HEK293T (cell line): Measurements from ENCODE around the gene SPPL2C.

Experiments used
- CTCF ChIA-PET: fragments of 350-600 bp; formaldehyde crosslinking; extraction: SDS; loops from one replicate; lab custom pipeline; 2021; ENCODE audit warnings: antibody characterized with exemption, inconsistent platforms; lab: Yijun Ruan, JAX
- POLR2A ChIA-PET: fragments of 350-600 bp; formaldehyde crosslinking; extraction: SDS; loops from one replicate; lab custom pipeline; 2020; ENCODE audit warnings: antibody characterized with exemption, inconsistent platforms; lab: Yijun Ruan, JAX
- DNase-seq: peaks from one replicate; pipeline ENCODE4 v3.0.0; 2012; ENCODE audit warnings: mixed read lengths; ENCODE audit errors: extremely low spot score
- ARNT ChIP-seq: fragments of 450-650 bp; IDR thresholded peaks from 2 replicates; pipeline ENCODE4 v1.6.1; 2017; ENCODE audit warnings: mild to moderate bottlenecking
- BHLHE40 ChIP-seq: fragments of 450-650 bp; IDR thresholded peaks from 2 replicates; pipeline ENCODE4 v1.6.1; 2016; ENCODE audit warnings: mild to moderate bottlenecking, moderate library complexity, borderline replicate concordance
- CTBP1 ChIP-seq: fragments of 450-650 bp; IDR thresholded peaks from 2 replicates; pipeline ENCODE4 v1.6.1; 2016; ENCODE audit warnings: borderline replicate concordance
- ELF4 ChIP-seq: fragments of 450-650 bp; IDR thresholded peaks from 2 replicates; pipeline ENCODE4 v1.6.1; 2017; ENCODE audit warnings: antibody characterized with exemption
- FOXA1 ChIP-seq: fragments of 450-650 bp; IDR thresholded peaks from 2 replicates; pipeline ENCODE4 v1.6.1; 2016; ENCODE audit warnings: mild to moderate bottlenecking
- FOXK2 ChIP-seq: fragments of 450-650 bp; IDR thresholded peaks from 2 replicates; pipeline ENCODE4 v1.6.1; 2016; ENCODE audit warnings: mild to moderate bottlenecking
- FOXM1 ChIP-seq: fragments of 450-650 bp; IDR thresholded peaks from 2 replicates; pipeline ENCODE4 v1.6.1; 2017; ENCODE audit warnings: mild to moderate bottlenecking, borderline replicate concordance
- HDGF ChIP-seq: fragments of 450-650 bp; IDR thresholded peaks from 2 replicates; pipeline ENCODE4 v1.6.1; 2017; ENCODE audit warnings: antibody characterized with exemption, borderline replicate concordance
- L3MBTL2 ChIP-seq: fragments of 450-650 bp; conservative IDR thresholded peaks from 2 replicates; pipeline ENCODE4 v1.6.1; 2016; ENCODE audit warnings: mild to moderate bottlenecking
- LEF1 ChIP-seq: fragments of 450-650 bp; IDR thresholded peaks from 2 replicates; pipeline ENCODE4 v1.6.1; 2017; ENCODE audit warnings: mild to moderate bottlenecking, borderline replicate concordance
- NFRKB ChIP-seq: fragments of 450-650 bp; IDR thresholded peaks from 2 replicates; pipeline ENCODE4 v1.6.1; 2016; ENCODE audit warnings: mild to moderate bottlenecking, moderate library complexity
- SP1 ChIP-seq: fragments of 450-650 bp; IDR thresholded peaks from 2 replicates; pipeline ENCODE4 v1.6.1; 2017
- SUZ12 ChIP-seq: fragments of 450-650 bp; IDR thresholded peaks from 2 replicates; pipeline ENCODE4 v1.6.1; 2016; ENCODE audit warnings: mild to moderate bottlenecking
- TARDBP ChIP-seq: fragments of 450-650 bp; IDR thresholded peaks from 2 replicates; pipeline ENCODE4 v1.6.1; 2016
- ZNF384 ChIP-seq: fragments of 450-650 bp; IDR thresholded peaks from 2 replicates; pipeline ENCODE4 v1.6.1; 2016
- TF ChIP-seq, protein P1 (sequence below): fragments of 450-650 bp; IDR thresholded peaks from 2 replicates; pipeline ENCODE4 v1.6.1; 2016

The SPPL2C gene

DNA sequence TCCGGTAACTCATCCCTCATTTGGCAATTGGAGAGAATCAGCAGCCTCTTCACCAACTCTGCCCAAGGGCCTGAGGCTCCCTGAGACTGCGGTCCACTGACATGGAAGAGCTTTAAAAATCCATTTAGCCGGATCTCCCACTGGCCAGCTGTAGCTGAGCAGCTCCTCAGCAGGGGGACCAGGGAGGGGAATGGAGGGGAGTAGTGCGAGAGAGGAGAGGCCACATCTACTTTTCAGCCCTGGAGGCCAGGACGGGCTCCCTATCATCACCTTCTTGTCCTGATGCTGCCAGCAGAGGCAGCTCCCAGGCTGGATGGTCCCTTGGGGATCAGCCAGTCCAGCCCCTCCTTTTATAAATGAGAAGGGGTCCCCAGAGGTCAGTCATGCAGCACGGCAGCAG, 25.0 kb upstream of the SPPL2C start:
- ChIA-PET CTCF (interaction anchor here (1.4 kb wide), 1 partner anchor 37 kb away, joined by 6 read pairs; no protein-coding TSS in a partner anchor), POLR2A (interaction anchor here (1.0 kb wide), 1 partner anchor 22 kb away, joined by 3 read pairs; no protein-coding TSS in a partner anchor)
- no peak for TF ChIP-seq FOXK2
- TF ChIP-seq, protein P1, sequence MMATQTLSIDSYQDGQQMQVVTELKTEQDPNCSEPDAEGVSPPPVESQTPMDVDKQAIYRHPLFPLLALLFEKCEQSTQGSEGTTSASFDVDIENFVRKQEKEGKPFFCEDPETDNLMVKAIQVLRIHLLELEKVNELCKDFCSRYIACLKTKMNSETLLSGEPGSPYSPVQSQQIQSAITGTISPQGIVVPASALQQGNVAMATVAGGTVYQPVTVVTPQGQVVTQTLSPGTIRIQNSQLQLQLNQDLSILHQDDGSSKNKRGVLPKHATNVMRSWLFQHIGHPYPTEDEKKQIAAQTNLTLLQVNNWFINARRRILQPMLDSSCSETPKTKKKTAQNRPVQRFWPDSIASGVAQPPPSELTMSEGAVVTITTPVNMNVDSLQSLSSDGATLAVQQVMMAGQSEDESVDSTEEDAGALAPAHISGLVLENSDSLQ, result no peak
- TF ChIP-seq FOXM1, result no peak
- TF ChIP-seq NFRKB, result no peak
- TF ChIP-seq ELF4, result no peak
- no peak for TF ChIP-seq SUZ12
- TF ChIP-seq BHLHE40, result no peak
- no peak for TF ChIP-seq ZNF384
- no peak for TF ChIP-seq TARDBP
- no peak for TF ChIP-seq SP1
- TF ChIP-seq ARNT, result no peak
- no peak for TF ChIP-seq FOXA1
- no peak for DNase-seq

DNA sequence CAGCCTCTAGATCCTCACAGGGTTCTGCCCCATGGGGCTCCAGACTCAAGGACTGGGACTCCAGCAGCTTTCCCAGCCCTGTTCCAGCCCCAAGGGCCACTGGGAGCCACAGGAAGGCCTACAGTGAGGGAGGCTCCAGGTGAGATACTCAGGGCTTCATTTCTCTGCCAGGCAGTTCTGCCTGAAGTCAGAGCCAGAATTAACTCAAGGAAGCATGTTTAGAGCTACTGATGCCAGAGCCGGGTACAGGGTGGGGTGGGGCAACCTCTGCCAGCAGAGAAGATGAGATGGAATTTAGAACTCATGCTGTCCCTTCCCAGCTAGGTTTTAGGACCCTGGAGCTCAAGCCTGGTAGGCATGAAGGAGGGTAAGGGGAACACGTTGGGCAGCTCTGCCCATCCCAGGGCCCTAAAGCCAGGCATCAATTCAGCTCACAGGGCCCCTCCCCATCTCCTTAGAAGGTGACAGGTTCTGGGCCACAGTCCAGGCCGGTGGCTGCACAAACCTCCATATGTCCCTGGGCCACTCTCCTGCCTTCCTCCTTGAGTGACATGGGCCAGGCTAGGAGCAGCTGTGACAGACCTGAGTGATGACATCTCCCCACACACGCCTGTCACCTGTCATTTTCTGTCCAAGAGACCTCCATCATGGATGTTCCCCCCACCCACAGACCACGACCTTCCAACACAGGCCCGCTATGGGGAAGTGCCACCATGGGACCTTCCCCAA, 24.5 kb upstream of the SPPL2C start:
- TF ChIP-seq FOXM1 (no peak), HDGF (no peak), TARDBP (no peak), NFRKB (no peak), L3MBTL2 (no peak), LEF1 (no peak), BHLHE40 (no peak), ARNT (no peak), SP1 (no peak), SUZ12 (no peak)
- TF ChIP-seq, protein P1, result no peak
- ChIA-PET POLR2A (interaction anchor here (1.0 kb wide), 1 partner anchor 22 kb away, joined by 3 read pairs; no protein-coding TSS in a partner anchor), CTCF (no interaction called here)
- no peak for DNase-seq

DNA sequence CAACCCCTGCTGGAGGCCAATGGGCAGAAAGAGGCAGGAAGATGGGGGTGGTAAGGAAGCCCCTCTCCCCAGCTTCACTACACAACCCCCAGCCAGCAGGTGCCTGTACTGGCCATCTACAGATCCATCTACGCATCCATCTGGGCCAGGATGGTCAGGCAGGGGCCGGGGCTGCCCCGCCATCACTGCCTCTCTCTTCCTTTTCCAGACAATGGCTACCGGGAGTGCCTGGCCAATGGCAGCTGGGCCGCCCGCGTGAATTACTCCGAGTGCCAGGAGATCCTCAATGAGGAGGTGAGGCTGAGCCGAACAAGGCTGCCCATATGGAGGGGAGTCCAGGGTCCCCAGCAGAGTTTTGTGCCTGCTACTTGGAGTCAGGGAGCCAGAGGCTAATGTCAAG, 23.5 kb upstream of the SPPL2C start:
- TF ChIP-seq ARNT, result no peak
- TF ChIP-seq NFRKB, result no peak
- TF ChIP-seq FOXA1, result no peak
- no peak for TF ChIP-seq CTBP1
- no peak for TF ChIP-seq BHLHE40
- TF ChIP-seq SUZ12, result no peak
- TF ChIP-seq SP1, result no peak
- TF ChIP-seq ZNF384, result no peak
- no peak for TF ChIP-seq LEF1
- TF ChIP-seq FOXK2, result no peak
- no peak for TF ChIP-seq TARDBP
- TF ChIP-seq L3MBTL2, result no peak
- no peak for TF ChIP-seq ELF4
- no peak for TF ChIP-seq FOXM1
- no peak for TF ChIP-seq HDGF
- ChIA-PET CTCF (interaction anchor here (0.7 kb wide), 1 partner anchor 184 kb away, joined by 3 read pairs; no protein-coding TSS in a partner anchor), POLR2A (no interaction called here)
- DNase-seq, result no peak

DNA sequence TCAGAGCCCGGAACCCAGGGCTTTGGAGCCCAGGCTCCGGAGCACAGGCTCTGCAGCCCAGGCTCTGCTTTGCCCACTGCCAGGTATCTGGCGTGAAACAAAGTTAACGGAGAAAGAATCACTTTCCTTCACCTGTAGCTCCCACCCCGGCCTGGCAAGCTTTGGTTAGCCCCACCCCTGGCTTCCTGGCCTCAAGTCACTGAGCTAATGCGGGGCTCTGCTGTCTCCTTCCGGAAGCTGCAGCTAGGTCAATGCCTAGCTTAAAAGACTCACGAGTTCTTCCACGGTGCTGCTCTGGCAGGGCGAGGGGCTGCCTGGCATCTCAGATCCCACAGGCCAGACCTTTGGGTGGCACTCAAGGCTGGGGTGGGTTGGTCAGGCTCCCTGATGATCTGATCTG, 21.1 kb upstream of the SPPL2C start:
- POLR2A ChIA-PET, result no interaction called here
- no peak for DNase-seq
- TF ChIP-seq SP1 (no peak), LEF1 (no peak), FOXM1 (no peak), FOXK2 (no peak), ARNT (no peak), BHLHE40 (no peak), FOXA1 (no peak), TARDBP (no peak), SUZ12 (no peak)
- CTCF ChIA-PET, result interaction anchor here (1.2 kb wide), 1 partner anchor 9 kb away, joined by 4 read pairs; no protein-coding TSS in a partner anchor

DNA sequence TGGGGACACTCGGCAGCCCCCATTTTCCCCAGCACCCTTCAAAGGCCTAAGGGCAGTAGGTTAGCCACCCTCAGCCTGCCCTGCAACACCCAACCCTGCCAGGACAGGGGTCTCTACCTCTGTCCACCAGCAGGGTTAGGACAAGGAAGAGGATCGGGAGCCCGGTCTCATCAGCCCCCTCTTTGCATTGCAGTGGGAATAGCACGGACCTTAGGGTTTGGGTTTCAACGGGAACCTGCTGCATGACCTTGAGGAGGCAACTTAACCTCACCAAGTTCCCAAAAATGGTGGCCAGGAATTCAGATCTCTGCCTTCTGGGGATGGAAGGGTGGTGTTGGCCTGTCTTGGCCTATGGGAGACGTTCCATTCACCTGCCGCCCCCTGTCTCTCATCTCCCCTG, 20.2 kb upstream of the SPPL2C start:
- ChIA-PET CTCF (interaction anchor here (1.2 kb wide), 1 partner anchor 8 kb away, joined by 4 read pairs; no protein-coding TSS in a partner anchor), POLR2A (no interaction called here)
- TF ChIP-seq SP1 (no peak), NFRKB (no peak), LEF1 (no peak), FOXK2 (no peak), ZNF384 (no peak), ARNT (no peak), TARDBP (no peak), CTBP1 (no peak), L3MBTL2 (no peak), BHLHE40 (no peak), HDGF (no peak), FOXM1 (no peak), ELF4 (no peak), SUZ12 (no peak)
- TF ChIP-seq, protein P1, result no peak
- DNase-seq, result no peak
